Caki2 (cell line): ENCODE data around the gene CFAP73. TPM values are rescaled to one million over a fixed set of nuclear protein-coding genes. Genes with fewer than 3 reads are reported as not detected.

Source experiments
- DNase-seq: peaks from one replicate; pipeline ENCODE4 v3.0.0-alpha.2; 2015; ENCODE audit warnings: low read depth
- in situ Hi-C: cut with HindIII; loops from 2 replicates; pipeline ENCODE4 v1.10.0; 2016; ENCODE audit warnings: low sequenced_read_pairs, low pct_unique_long_range_greater_than_20kb, mixed read lengths
- total RNA-seq: library from RNA; depleted of rRNA; stranded (reverse); fragments of >200 nt; shearing (Covaris generic); gene quantifications from 2 replicates; pipeline ENCODE4 v1.2.3, GENCODE V29; 2014; ENCODE audit warnings: low replicate concordance

The CFAP73 gene
- total RNA-seq, 1 experiment from 2014 or later, result 6.2 TPM

- DNase-seq, result no peak
- in situ Hi-C loops, result no loop called here
Measured at GRCh38 chr12:113155646-113156045, 6.1 kb downstream of the CFAP73 start.

GRCh38 chr12:113157218-113157859 is 7.8 kb downstream of the CFAP73 start:
- in situ Hi-C loops, result no loop called here
- no peak for DNase-seq

GRCh38 chr12:113158439-113159203 is 9.1 kb downstream of the CFAP73 start:
- in situ Hi-C loops, result no loop called here
- no peak for DNase-seq

- DNase-seq, result no peak
- in situ Hi-C loops, result no loop called here
Measured at GRCh38 chr12:113159937-113160336, 10.4 kb downstream of the CFAP73 start.

GRCh38 chr12:113161415-113162016 is 12.0 kb downstream of the CFAP73 start:
- in situ Hi-C loops, result no loop called here
- peak; percentile 91 for DNase-seq

- in situ Hi-C loops, result no loop called here
- no peak for DNase-seq
Measured at GRCh38 chr12:113162102-113163029, 12.8 kb downstream of the CFAP73 start.

- no peak for DNase-seq
- in situ Hi-C loops, result no loop called here
Measured at GRCh38 chr12:113163030-113163360, 13.5 kb downstream of the CFAP73 start.

- no peak for DNase-seq
- in situ Hi-C loops, result no loop called here
Measured at GRCh38 chr12:113164014-113164413, 14.5 kb downstream of the CFAP73 start.

GRCh38 chr12:113165521-113166450 is 16.3 kb downstream of the CFAP73 start:
- in situ Hi-C loops, result no loop called here
- DNase-seq, result no peak

- DNase-seq, result no peak
- in situ Hi-C loops, result no loop called here
Measured at GRCh38 chr12:113167868-113168267, 18.3 kb downstream of the CFAP73 start.

GRCh38 chr12:113169697-113170096 is 20.2 kb downstream of the CFAP73 start:
- DNase-seq, result no peak
- in situ Hi-C loops, result no loop called here

- in situ Hi-C loops, result no loop called here
- DNase-seq, result no peak
Measured at GRCh38 chr12:113170457-113170856, 20.9 kb downstream of the CFAP73 start.

GRCh38 chr12:113170926-113171325 is 21.4 kb downstream of the CFAP73 start:
- in situ Hi-C loops, result no loop called here

GRCh38 chr12:113171543-113171942 is 22.0 kb downstream of the CFAP73 start:
- no peak for DNase-seq
- in situ Hi-C loops, result no loop called here

More at GRCh38 chr12:113170926-113171325, 21.4 kb downstream of the CFAP73 start:
- DNase-seq, result no peak

- in situ Hi-C loops, result no loop called here
- no peak for DNase-seq
Measured at GRCh38 chr12:113172185-113172584, 22.7 kb downstream of the CFAP73 start.

- DNase-seq, result no peak
- in situ Hi-C loops, result no loop called here
Measured at GRCh38 chr12:113173081-113173698, 23.7 kb downstream of the CFAP73 start.
